K562 (cell line): ENCODE results near the gene C13orf42. TPM values are rescaled to one million over a fixed set of nuclear protein-coding genes. Genes with fewer than 3 reads are reported as not detected.

Source experiments
- ATAC-seq: fragments of 200-7000 bp; cut with Tn5 transposase; 3 replicates; pipeline ENCODE4 v1.9.1; 2020; ENCODE audit warnings: moderate library complexity
- BruUV-seq: library from RNA; stranded (reverse); fragments of 400-500 nt; replicated peaks from 2 replicates; lab custom pipeline; 2021; lab: Mats Ljungman, UMichigan
- CTCF ChIA-PET: fragments of 300-600 bp; formaldehyde crosslinking; extraction: SDS; loops from one replicate; lab custom pipeline; 2021; ENCODE audit warnings: low intra/inter-chr PET ratio; lab: Yijun Ruan, JAX
- POLR2A ChIA-PET: fragments of 300-600, 350-650 bp; sonication (Branson Sonifier 250); formaldehyde crosslinking; extraction: SDS; loops from one replicate; lab custom pipeline; 2021; ENCODE audit warnings: antibody characterized with exemption, inconsistent platforms; lab: Yijun Ruan, JAX
- DNase-seq, 4 experiments: peaks; one replicate each; pipeline versions ENCODE4 v3.0.0 to v3.0.0-alpha.2; 2011 to 2018; ENCODE audit warnings: low spot score in 3 of 4, mixed read lengths in 3 of 4; ENCODE audit errors: extremely low read depth in 1 of 4
- FAIRE-seq: peaks from 2 replicates; lab custom pipeline; 2011; peaks lifted over from hg19 to GRCh38; lab: Jason Lieb, UNC
- H2AFZ ChIP-seq: 2 replicates; pipeline ENCODE4 v1.6.0; 2011; ENCODE audit warnings: low read depth, low read length, control low read depth, inconsistent platforms
- H3K27ac ChIP-seq: fragments of 200-600 bp; 3 replicates; pipeline ENCODE4 v1.8.0; 2011; ENCODE audit warnings: low read depth, mild to moderate bottlenecking, control low read depth, inconsistent platforms, low read length, moderate library complexity, mixed read lengths; ENCODE audit errors: extremely low read depth
- H3K27me3 ChIP-seq, 2 experiments: fragments of 300-600 bp in 1 of 2; 2 replicates in 1 of 2; 3 replicates in 1 of 2; pipeline versions ENCODE4 v1.6.0 to v1.8.0; 2011; ENCODE audit warnings: inconsistent platforms in 2 of 2, low read length in 2 of 2, mild to moderate bottlenecking in 1 of 2, mixed read lengths in 1 of 2, moderate library complexity in 1 of 2; ENCODE audit not compliant: control insufficient read depth in 2 of 2, insufficient read depth in 2 of 2
- H3K36me3 ChIP-seq: fragments of 300-600 bp; 3 replicates; pipeline ENCODE4 v1.8.0; 2011; ENCODE audit warnings: mild to moderate bottlenecking, low read length, inconsistent platforms; ENCODE audit not compliant: control insufficient read depth, insufficient read depth
- H3K4me1 ChIP-seq, 2 experiments: fragments of 200-600 bp in 1 of 2; replicated peaks in 1 of 2; 2 replicates in 1 of 2; 3 replicates in 1 of 2; pipeline versions ENCODE4 v1.5.1 to v1.8.0; 2011; ENCODE audit warnings: inconsistent platforms in 2 of 2, low read length in 2 of 2, mild to moderate bottlenecking in 1 of 2, mixed read lengths in 1 of 2, moderate library complexity in 1 of 2; ENCODE audit not compliant: control insufficient read depth in 2 of 2, insufficient read depth in 2 of 2
- H3K4me2 ChIP-seq: 2 replicates; pipeline ENCODE4 v1.6.1; 2011; ENCODE audit warnings: low read length, control low read depth, inconsistent platforms, mixed read lengths; ENCODE audit not compliant: insufficient read depth
- H3K4me3 ChIP-seq: fragments of 200-600 bp; sonication (generic), shearing (Covaris generic); 2 replicates; pipeline ENCODE4 v1.5.1; 2016; ENCODE audit warnings: control low read depth, inconsistent platforms
- H3K79me2 ChIP-seq: fragments of 200-600 bp; 3 replicates; pipeline ENCODE4 v1.8.0; 2011; ENCODE audit warnings: low read length, inconsistent platforms; ENCODE audit not compliant: control insufficient read depth, insufficient read depth
- H3K9ac ChIP-seq, 2 experiments: 2 replicates each; pipeline versions ENCODE4 v1.6.0 to v1.6.1; 2011; ENCODE audit warnings: low read depth in 2 of 2, low read length in 2 of 2, control low read depth in 1 of 2, inconsistent platforms in 1 of 2, mild to moderate bottlenecking in 1 of 2, mixed read lengths in 1 of 2; ENCODE audit not compliant: insufficient read depth in 1 of 2
- H3K9me1 ChIP-seq: one replicate; pipeline ENCODE4 v1.6.0; 2011; ENCODE audit warnings: inconsistent platforms, mild to moderate bottlenecking, low read length, moderate library complexity; ENCODE audit not compliant: control insufficient read depth, insufficient read depth
- H3K9me3 ChIP-seq: replicated peaks from 2 replicates; pipeline ENCODE4 v1.5.1; 2011; ENCODE audit warnings: low read depth, low read length, inconsistent platforms; ENCODE audit not compliant: control insufficient read depth, insufficient read depth
- H4K20me1 ChIP-seq: replicated peaks from 2 replicates; pipeline ENCODE4 v1.6.1; 2011; ENCODE audit warnings: low read length, inconsistent platforms, mixed read lengths; ENCODE audit not compliant: control insufficient read depth, insufficient read depth
- BRD9 ChIP-seq: fragments of 450-650 bp; IDR thresholded peaks from 2 replicates; pipeline ENCODE4 v1.6.1; 2018; ENCODE audit warnings: low read depth; ENCODE audit not compliant: partially characterized antibody
- E2F3 ChIP-seq: fragments of 250-450 bp; sonication (Bioruptor Pico); IDR thresholded peaks from 2 replicates; pipeline ENCODE4 v1.4.0; 2020; ENCODE audit warnings: mild to moderate bottlenecking
- GATA2 ChIP-seq: sonication (generic); formaldehyde crosslinking; IDR thresholded peaks from 2 replicates; pipeline ENCODE4 v1.4.0; 2020; ENCODE audit warnings: mild to moderate bottlenecking, missing genetic modification reagents
- KDM2B ChIP-seq: fragments of 250-450 bp; sonication (Bioruptor Pico); IDR thresholded peaks from 2 replicates; pipeline ENCODE4 v1.8.0; 2021; ENCODE audit warnings: mild to moderate bottlenecking, moderate library complexity
- RBM15 ChIP-seq: fragments of 200-400 bp; formaldehyde crosslinking; IDR thresholded peaks from 2 replicates; pipeline ENCODE4 v1.6.1; 2018; ENCODE audit warnings: mild to moderate bottlenecking, low read length, moderate library complexity; ENCODE audit not compliant: insufficient read depth
- RFX7 ChIP-seq: fragments of 250-450 bp; sonication (Bioruptor Pico); IDR thresholded peaks from 2 replicates; pipeline ENCODE4 v1.5.1; 2021; ENCODE audit warnings: mild to moderate bottlenecking
- SREBF1 ChIP-seq: fragments of 150-350 bp; IDR thresholded peaks from 2 replicates; pipeline ENCODE4 v1.6.1; 2014; ENCODE audit warnings: antibody characterized with exemption, low read depth, low read length, borderline replicate concordance
- TAL1 ChIP-seq: fragments of 450-650 bp; IDR thresholded peaks from 2 replicates; pipeline ENCODE4 v1.6.1; 2016; ENCODE audit warnings: mild to moderate bottlenecking
- XRCC4 ChIP-seq: IDR thresholded peaks from one replicate; pipeline ENCODE4 v1.6.1; 2011; ENCODE audit not compliant: insufficient read depth, insufficient read length; ENCODE audit errors: extremely low read depth
- ZNF224 ChIP-seq: sonication (generic); formaldehyde crosslinking; IDR thresholded peaks from 2 replicates; pipeline ENCODE4 v1.8.0; 2022; ENCODE audit warnings: mild to moderate bottlenecking, missing genetic modification reagents
- ZNF586 ChIP-seq: fragments of 450-650 bp; formaldehyde crosslinking; conservative IDR thresholded peaks from 2 replicates; pipeline ENCODE4 v1.4.0; 2020; ENCODE audit warnings: mild to moderate bottlenecking, moderate library complexity
- WGBS: fragments of 100-300 bp; shearing (Covaris generic); methylation state at CpG from one replicate; pipeline ENCODE4 v1.1.6; 2016; ENCODE audit warnings: low coverage, mixed read lengths; ENCODE audit not compliant: insufficient coverage; ENCODE audit errors: missing lambda C conversion rate; 5-methylcytosine and 5-hydroxymethylcytosine counted together
- in situ Hi-C: fragments of 300-500 bp; cut with MboI; formaldehyde crosslinking; loops from 4 replicates; pipeline ENCODE4 v1.15.0; 2018; ENCODE audit warnings: inconsistent platforms, mixed read lengths
- intact Hi-C: fragments of 100-400 bp; cut with micrococcal nuclease; formaldehyde crosslinking; loops from 2 replicates; pipeline ENCODE4 v1.14.2; 2022
- polyA plus RNA-seq, 8 experiments: library from polyadenylated mRNA; depleted of rRNA in 4 of 8; stranded (reverse) in 5 of 8; unstranded in 3 of 8; fragments of >200 nt; fragmentation: Nextera tagmentation in 2 of 8; fragmentation: Illumina TruSeq in 1 of 8; extraction: Ambion mirVana in 2 of 8; extraction: Trizol in 1 of 8; gene quantifications; 2 replicates each; pipeline versions ENCODE4 v1.2.1 to v1.2.3, GENCODE V29; 2011 to 2014; ENCODE audit warnings: inconsistent platforms in 1 of 8, missing spikeins in 1 of 8
- total RNA-seq, 7 experiments: library from RNA; depleted of rRNA in 6 of 7; stranded (reverse); fragments of >200 nt in 6 of 7; fragmentation: Illumina TruSeq in 2 of 7; extraction: Trizol in 2 of 7; gene quantifications; 2 replicates each; pipeline versions ENCODE4 v1.2.1 to v1.2.3, GENCODE V29; 2011 to 2021; ENCODE audit warnings: low replicate concordance in 1 of 7
- TF ChIP-seq, protein P1 (sequence below): IDR thresholded peaks from 2 replicates; pipeline ENCODE4 v1.6.1; 2012; ENCODE audit warnings: low read depth, low read length, improper control_type of control experiment, borderline replicate concordance
- TF ChIP-seq, protein P2 (sequence below): sonication (generic); formaldehyde crosslinking; IDR thresholded peaks from 2 replicates; pipeline ENCODE4 v1.8.0; 2022; ENCODE audit warnings: mild to moderate bottlenecking, missing genetic modification reagents
- TF ChIP-seq, protein P3 (sequence below): fragments of 450-650 bp; formaldehyde crosslinking; IDR thresholded peaks from 2 replicates; pipeline ENCODE4 v1.4.0; 2022; ENCODE audit warnings: missing genetic modification characterization
- TF ChIP-seq, protein P4 (sequence below): fragments of 250-450 bp; sonication (Bioruptor Pico); IDR thresholded peaks from 2 replicates; pipeline ENCODE4 v1.5.0; 2020; ENCODE audit warnings: mild to moderate bottlenecking, borderline replicate concordance

Gene C13orf42
- total and polyA plus RNA-seq, 9 of the 15 experiments (the other 6 are each of a cell fraction or from before 2014, with no cell fraction given): 0.18 TPM; not detected in 8

DNA sequence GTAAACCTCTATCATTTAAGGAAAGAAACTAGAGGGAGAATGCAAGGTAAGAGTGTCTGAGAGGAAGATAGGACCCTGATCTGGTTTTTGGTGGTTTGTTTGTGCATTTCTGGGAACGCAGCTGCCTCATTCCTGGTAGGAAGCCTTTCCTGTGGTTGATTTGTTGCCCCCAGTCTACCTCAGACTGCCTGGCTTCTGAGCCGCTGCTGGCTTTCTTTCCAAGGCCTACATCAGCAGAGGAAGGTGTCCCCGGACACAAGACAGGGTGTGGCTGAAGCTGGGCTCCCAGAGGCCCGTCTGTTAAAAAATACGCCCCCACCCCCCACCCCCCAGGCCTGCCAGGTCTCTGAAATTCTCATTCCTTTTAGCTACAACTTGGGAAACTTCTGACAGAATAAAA is 42.6 kb downstream of the C13orf42 start (continued):
- TF ChIP-seq, protein P1, sequence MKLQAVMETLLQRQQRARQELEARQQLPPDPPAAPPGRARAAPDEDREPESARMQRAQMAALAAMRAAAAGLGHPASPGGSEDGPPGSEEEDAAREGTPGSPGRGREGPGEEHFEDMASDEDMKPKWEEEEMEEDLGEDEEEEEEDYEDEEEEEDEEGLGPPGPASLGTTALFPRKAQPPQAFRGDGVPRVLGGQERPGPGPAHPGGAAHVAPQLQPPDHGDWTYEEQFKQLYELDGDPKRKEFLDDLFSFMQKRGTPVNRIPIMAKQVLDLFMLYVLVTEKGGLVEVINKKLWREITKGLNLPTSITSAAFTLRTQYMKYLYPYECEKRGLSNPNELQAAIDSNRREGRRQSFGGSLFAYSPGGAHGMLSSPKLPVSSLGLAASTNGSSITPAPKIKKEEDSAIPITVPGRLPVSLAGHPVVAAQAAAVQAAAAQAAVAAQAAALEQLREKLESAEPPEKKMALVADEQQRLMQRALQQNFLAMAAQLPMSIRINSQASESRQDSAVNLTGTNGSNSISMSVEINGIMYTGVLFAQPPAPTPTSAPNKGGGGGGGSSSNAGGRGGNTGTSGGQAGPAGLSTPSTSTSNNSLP: no peak

DNA sequence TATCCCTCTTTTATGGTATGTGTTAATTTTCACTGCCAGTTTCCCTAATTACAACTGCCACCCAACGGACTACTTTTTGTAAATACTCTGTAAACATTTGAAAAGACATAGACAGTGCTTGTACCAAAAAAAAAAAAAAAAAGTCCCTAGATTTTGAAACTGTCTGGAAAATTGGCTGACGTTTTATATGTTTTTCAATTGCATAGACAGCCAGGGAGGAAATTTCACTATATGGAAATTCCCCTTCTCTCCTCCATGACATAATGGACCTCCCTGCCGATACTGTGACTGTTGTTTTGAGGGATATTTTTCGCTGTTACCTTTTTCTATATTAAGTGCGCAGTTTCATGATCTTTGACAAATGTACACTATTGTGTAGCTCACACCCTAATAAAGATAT is 43.4 kb downstream of the C13orf42 start:
- peaks cover 0 to 30% of the 10 kb centered on the region in 2 experiments; a peak in 4 of 5 replicates for H3K27me3 ChIP-seq
- H2AFZ ChIP-seq: no peak overlapping the region
- no peaks in the 10 kb centered on the region for H3K9me3 ChIP-seq
- BruUV-seq: no TSS peak
- WGBS: 28% methylated on average over 5 of the region's 5 CpGs
- POLR2A ChIA-PET: no interaction called here
- H3K4me3 ChIP-seq: no peak overlapping the region
- no peak overlapping the region for H3K9ac ChIP-seq
- intact Hi-C loops: loop anchor here (10.0 kb wide), 2 partner anchors 153 to 263 kb away; no protein-coding TSS in a partner anchor
- H3K4me1 ChIP-seq: no peaks in the 10 kb centered on the region
- no peak overlapping the region for H3K4me2 ChIP-seq
- H3K27ac ChIP-seq: no peak overlapping the region
- no peak for ATAC-seq
- H3K9me1 ChIP-seq: no peaks in the 10 kb centered on the region
- H3K79me2 ChIP-seq: no peaks in the 10 kb centered on the region
- no peaks in the 10 kb centered on the region for H3K36me3 ChIP-seq
- CTCF ChIA-PET: interaction anchor here (0.6 kb wide), 1 partner anchor 368 kb away, joined by 5 read pairs; no protein-coding TSS in a partner anchor
- FAIRE-seq: no peak
- DNase-seq: no peak
- H4K20me1 ChIP-seq: no peaks in the 10 kb centered on the region
- in situ Hi-C loops: loop anchor here (10.0 to 25.0 kb wide), 2 partner anchors 1093 to 1405 kb away; no protein-coding TSS in a partner anchor
- no peak for TF ChIP-seq KDM2B
- TF ChIP-seq, protein P2, sequence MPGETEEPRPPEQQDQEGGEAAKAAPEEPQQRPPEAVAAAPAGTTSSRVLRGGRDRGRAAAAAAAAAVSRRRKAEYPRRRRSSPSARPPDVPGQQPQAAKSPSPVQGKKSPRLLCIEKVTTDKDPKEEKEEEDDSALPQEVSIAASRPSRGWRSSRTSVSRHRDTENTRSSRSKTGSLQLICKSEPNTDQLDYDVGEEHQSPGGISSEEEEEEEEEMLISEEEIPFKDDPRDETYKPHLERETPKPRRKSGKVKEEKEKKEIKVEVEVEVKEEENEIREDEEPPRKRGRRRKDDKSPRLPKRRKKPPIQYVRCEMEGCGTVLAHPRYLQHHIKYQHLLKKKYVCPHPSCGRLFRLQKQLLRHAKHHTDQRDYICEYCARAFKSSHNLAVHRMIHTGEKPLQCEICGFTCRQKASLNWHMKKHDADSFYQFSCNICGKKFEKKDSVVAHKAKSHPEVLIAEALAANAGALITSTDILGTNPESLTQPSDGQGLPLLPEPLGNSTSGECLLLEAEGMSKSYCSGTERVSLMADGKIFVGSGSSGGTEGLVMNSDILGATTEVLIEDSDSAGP (CRISPR knock-in tag): no peak
- TF ChIP-seq SREBF1: no peak
- no peak for TF ChIP-seq TAL1
- no peak for TF ChIP-seq GATA2 (CRISPR knock-in tag)
- TF ChIP-seq E2F3 (CRISPR knock-in tag): no peak
- TF ChIP-seq, protein P3, sequence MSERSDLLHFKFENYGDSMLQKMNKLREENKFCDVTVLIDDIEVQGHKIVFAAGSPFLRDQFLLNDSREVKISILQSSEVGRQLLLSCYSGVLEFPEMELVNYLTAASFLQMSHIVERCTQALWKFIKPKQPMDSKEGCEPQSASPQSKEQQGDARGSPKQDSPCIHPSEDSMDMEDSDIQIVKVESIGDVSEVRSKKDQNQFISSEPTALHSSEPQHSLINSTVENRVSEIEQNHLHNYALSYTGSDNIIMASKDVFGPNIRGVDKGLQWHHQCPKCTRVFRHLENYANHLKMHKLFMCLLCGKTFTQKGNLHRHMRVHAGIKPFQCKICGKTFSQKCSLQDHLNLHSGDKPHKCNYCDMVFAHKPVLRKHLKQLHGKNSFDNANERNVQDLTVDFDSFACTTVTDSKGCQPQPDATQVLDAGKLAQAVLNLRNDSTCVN (CRISPR knock-in tag): no peak
- no peak for TF ChIP-seq RFX7 (CRISPR knock-in tag)
- TF ChIP-seq RBM15: no peak
- no peak for TF ChIP-seq ZNF586 (CRISPR knock-in tag)
- no peak for TF ChIP-seq ZNF224
- TF ChIP-seq, protein P4, sequence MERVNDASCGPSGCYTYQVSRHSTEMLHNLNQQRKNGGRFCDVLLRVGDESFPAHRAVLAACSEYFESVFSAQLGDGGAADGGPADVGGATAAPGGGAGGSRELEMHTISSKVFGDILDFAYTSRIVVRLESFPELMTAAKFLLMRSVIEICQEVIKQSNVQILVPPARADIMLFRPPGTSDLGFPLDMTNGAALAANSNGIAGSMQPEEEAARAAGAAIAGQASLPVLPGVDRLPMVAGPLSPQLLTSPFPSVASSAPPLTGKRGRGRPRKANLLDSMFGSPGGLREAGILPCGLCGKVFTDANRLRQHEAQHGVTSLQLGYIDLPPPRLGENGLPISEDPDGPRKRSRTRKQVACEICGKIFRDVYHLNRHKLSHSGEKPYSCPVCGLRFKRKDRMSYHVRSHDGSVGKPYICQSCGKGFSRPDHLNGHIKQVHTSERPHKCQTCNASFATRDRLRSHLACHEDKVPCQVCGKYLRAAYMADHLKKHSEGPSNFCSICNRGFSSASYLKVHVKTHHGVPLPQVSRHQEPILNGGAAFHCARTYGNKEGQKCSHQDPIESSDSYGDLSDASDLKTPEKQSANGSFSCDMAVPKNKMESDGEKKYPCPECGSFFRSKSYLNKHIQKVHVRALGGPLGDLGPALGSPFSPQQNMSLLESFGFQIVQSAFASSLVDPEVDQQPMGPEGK (CRISPR knock-in tag): no peak
- TF ChIP-seq BRD9: no peak
- no peak for TF ChIP-seq XRCC4
